T47D (cell line): ENCODE results near the gene CIPC.

Source experiments
- DNase-seq, 2 experiments: peaks; one replicate each; pipeline versions ENCODE4 v3.0.0 to v3.0.0-alpha.2; 2011 to 2012; ENCODE audit warnings: low read depth in 1 of 2, low spot score in 1 of 2
- JUND ChIP-seq: IDR thresholded peaks from 2 replicates; pipeline ENCODE4 v1.6.1; 2012; ENCODE audit warnings: low read depth
- in situ Hi-C: cut with HindIII; loops from 2 replicates; pipeline ENCODE4 v1.10.0; 2016; ENCODE audit warnings: low sequenced_read_pairs, low pct_unique_long_range_greater_than_20kb

Gene CIPC

DNA sequence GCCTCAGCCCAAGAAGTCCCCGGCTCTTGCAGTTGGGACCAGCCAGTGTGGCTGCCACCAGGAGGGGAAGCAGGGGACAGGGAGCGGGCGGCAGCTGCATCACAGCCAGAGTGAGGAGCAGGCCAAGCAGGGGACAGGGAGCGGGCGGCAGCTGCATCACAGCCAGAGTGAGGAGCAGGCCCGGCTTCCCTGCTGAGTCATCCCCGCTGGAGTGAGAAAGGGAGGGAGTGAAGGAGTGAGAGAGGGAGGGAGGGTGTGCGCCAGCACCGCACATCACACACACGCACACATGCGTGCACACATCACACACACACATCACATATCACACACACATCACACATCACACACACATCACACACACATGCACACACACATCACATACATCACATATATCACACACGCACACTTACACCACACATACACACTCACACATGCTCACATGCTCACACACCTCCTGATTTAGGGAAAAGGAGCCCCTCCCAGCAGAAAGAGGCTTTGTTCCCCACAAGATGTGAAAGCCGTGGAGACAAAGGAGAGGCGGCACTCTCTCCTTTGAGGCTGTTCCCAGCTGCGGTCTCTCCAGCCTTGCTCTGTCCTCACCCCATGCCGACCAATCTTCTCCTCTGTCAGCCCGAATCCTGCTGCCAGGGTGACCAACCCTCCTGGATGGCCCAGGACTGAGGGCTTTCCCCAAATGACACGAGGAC, 60.3 kb downstream of the CIPC start:
- no peak for DNase-seq
- in situ Hi-C loops: no loop called here
- no peak for TF ChIP-seq JUND

DNA sequence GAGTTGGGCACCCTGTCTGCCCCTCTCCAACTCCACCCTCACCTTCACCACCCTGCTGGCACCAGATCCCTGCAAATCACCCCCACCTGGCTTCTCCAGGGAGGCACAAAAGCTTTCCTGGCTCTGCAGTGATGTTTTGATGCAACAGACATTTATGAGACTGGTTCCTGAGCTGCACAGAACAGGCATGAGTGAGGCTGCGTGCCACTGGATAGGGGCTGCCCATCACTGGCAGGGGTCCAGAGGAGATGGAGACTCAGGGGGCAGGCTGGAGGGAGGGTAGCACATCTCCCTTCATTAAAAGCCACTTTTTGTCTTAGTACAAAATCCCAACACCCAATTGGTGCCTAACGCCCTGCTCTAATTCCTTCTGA, 60.8 kb downstream of the CIPC start:
- TF ChIP-seq JUND: no peak
- in situ Hi-C loops: no loop called here
- DNase-seq: no peak

- TF ChIP-seq JUND: no peak
- in situ Hi-C loops: no loop called here
- no peak for DNase-seq
These were observed 63.0 kb downstream of the CIPC start for GRCh38 chr14:77161011-77161410.
